ENCODE measurements around the gene ABCA4. TPM values are rescaled to one million over a fixed set of nuclear protein-coding genes. Genes with fewer than 3 reads are reported as not detected.

Gene ABCA4
- total and polyA plus RNA-seq, 2 donors (not counting 3 experiments of a cell fraction or from before 2014, with no cell fraction given) = 2.3 to 4.9 TPM

- Histone ChIP-seq H3K36me3 (ENCODE audit: control insufficient read depth in 2 of 2, extremely low read depth in 1 of 2, insufficient read depth in 2 of 2, low read length in 2 of 2) (no peaks in the 10 kb centered on the region), H4K20me1 (replicated peaks; ENCODE audit: control insufficient read depth, extremely low read depth, insufficient read depth, low read length) (no peaks in the 10 kb centered on the region), H3K27ac (ENCODE audit: insufficient read depth, low read depth, low read length) (no peak overlapping the region), H3K4me3 (replicated peaks in 1 of 3; ENCODE audit: insufficient read depth in 1 of 3, low read depth in 1 of 3, low read length in 3 of 3) (peak overlapping the region in 1 of 3 experiments; percentile 10), H3K79me2 (ENCODE audit: control insufficient read depth, insufficient read depth, low read length) (no peaks in the 10 kb centered on the region), H3K9me1 (replicated peaks; ENCODE audit: control insufficient read depth, extremely low read depth, insufficient read depth, low read length) (no peaks in the 10 kb centered on the region), H3K4me1 (ENCODE audit: control insufficient read depth, extremely low read depth, insufficient read depth, low read length) (peaks cover 14% of the 10 kb centered on the region), H3K9ac (replicated peaks; ENCODE audit: extremely low read depth, insufficient read depth, low read length) (no peak overlapping the region), H3K4me2 (ENCODE audit: insufficient read depth, low read length) (peak overlapping the region; percentile 42), H2AFZ (ENCODE audit: low read depth, low read length) (no peak overlapping the region), H3K27me3 (ENCODE audit: control insufficient read depth in 2 of 2, insufficient read depth in 2 of 2, low read length in 2 of 2) (no peaks in the 10 kb centered on the region), H3K9me3 (replicated peaks; ENCODE audit: control insufficient read depth, insufficient read depth, low read length) (no peaks in the 10 kb centered on the region)
- TF ChIP-seq GATA2 (IDR thresholded peaks at IDR 0.05; ENCODE audit: insufficient read depth, insufficient read length, low read depth, low read length) (peak; percentile 11), POLR2A (IDR thresholded peaks at IDR 0.05; ENCODE audit: low read depth, low read length) (no peak), JUN (IDR thresholded peaks at IDR 0.05; ENCODE audit: borderline replicate concordance, insufficient read depth, insufficient read length, low read depth) (peak; percentile 21)
- intact Hi-C loops (cut with micrococcal nuclease) = no loop called here
- peak; percentile 68 for DNase-seq (ENCODE audit: low read depth, low spot score)
- no TSS peak for BruUV-seq (replicated peaks)
- dilution Hi-C loops (cut with MboI; ENCODE audit: extremely low pct_ligation_motif_present, low sequenced_read_pairs) = no loop called here
- peak; percentile 70 for FAIRE-seq
- POLR2A ChIA-PET = no interaction called here
- CTCF ChIA-PET = interaction anchor here (1.4 to 1.6 kb wide), 2 partner anchors 56 to 63 kb away, joined by 3 to 8 read pairs; no protein-coding TSS in a partner anchor
These were observed 5.7 kb upstream of the ABCA4 start for GRCh38 chr1:94126651-94127050.

GRCh38 chr1:94125551-94126514, 4.9 kb upstream of the ABCA4 start:
- no peaks in the 10 kb centered on the region for H4K20me1 ChIP-seq (replicated peaks; ENCODE audit: control insufficient read depth, extremely low read depth, insufficient read depth, low read length)
- no peak overlapping the region for H3K4me2 ChIP-seq (ENCODE audit: insufficient read depth, low read length)
- no TSS peak for BruUV-seq (replicated peaks)
- H3K79me2 ChIP-seq (ENCODE audit: control insufficient read depth, insufficient read depth, low read length) = no peaks in the 10 kb centered on the region
- no peaks in the 10 kb centered on the region for H3K36me3 ChIP-seq (ENCODE audit: control insufficient read depth in 2 of 2, extremely low read depth in 1 of 2, insufficient read depth in 2 of 2, low read length in 2 of 2)
- no peaks in the 10 kb centered on the region for H3K27me3 ChIP-seq (ENCODE audit: control insufficient read depth in 2 of 2, insufficient read depth in 2 of 2, low read length in 2 of 2)
- DNase-seq (ENCODE audit: low read depth, low spot score) (no peak), FAIRE-seq (no peak)
- H3K9me1 ChIP-seq (replicated peaks; ENCODE audit: control insufficient read depth, extremely low read depth, insufficient read depth, low read length) = no peaks in the 10 kb centered on the region
- no peak overlapping the region for H3K9ac ChIP-seq (replicated peaks; ENCODE audit: extremely low read depth, insufficient read depth, low read length)
- dilution Hi-C loops (cut with MboI; ENCODE audit: extremely low pct_ligation_motif_present, low sequenced_read_pairs) (no loop called here), intact Hi-C loops (cut with micrococcal nuclease) (no loop called here)
- H3K27ac ChIP-seq (ENCODE audit: insufficient read depth, low read depth, low read length) = no peak overlapping the region
- no peak overlapping the region for H2AFZ ChIP-seq (ENCODE audit: low read depth, low read length)
- POLR2A ChIA-PET = no interaction called here
- no peaks in the 10 kb centered on the region for H3K9me3 ChIP-seq (replicated peaks; ENCODE audit: control insufficient read depth, insufficient read depth, low read length)
- CTCF ChIA-PET = interaction anchor here (0.8 to 1.6 kb wide), 7 partner anchors 16 to 100 kb away, joined by 3 to 8 read pairs (median 3); no protein-coding TSS in a partner anchor
- peaks cover 14% of the 10 kb centered on the region for H3K4me1 ChIP-seq (ENCODE audit: control insufficient read depth, extremely low read depth, insufficient read depth, low read length)
- H3K4me3 ChIP-seq (replicated peaks in 1 of 3; ENCODE audit: insufficient read depth in 1 of 3, low read depth in 1 of 3, low read length in 3 of 3) = no peak overlapping the region
- TF ChIP-seq FOS (IDR thresholded peaks at IDR 0.05; ENCODE audit: borderline replicate concordance, insufficient read depth, low read length) (no peak), GATA2 (IDR thresholded peaks at IDR 0.05; ENCODE audit: insufficient read depth, insufficient read length, low read depth, low read length) (no peak), JUN (IDR thresholded peaks at IDR 0.05; ENCODE audit: borderline replicate concordance, insufficient read depth, insufficient read length, low read depth) (no peak), EZH2 (IDR thresholded peaks at IDR 0.05; ENCODE audit: borderline replicate concordance, low read depth, low read length, severe bottlenecking) (no peak), MAX (IDR thresholded peaks at IDR 0.05; ENCODE audit: insufficient read depth, insufficient read length) (no peak), POLR2A (IDR thresholded peaks at IDR 0.05; ENCODE audit: low read depth, low read length) (no peak), POLR2AphosphoS5 (IDR thresholded peaks at IDR 0.05; ENCODE audit: insufficient read depth, low read depth, low read length) (no peak), MYC (IDR thresholded peaks at IDR 0.05; ENCODE audit: low read depth, low read length) (no peak)
- TF ChIP-seq, protein P1, sequence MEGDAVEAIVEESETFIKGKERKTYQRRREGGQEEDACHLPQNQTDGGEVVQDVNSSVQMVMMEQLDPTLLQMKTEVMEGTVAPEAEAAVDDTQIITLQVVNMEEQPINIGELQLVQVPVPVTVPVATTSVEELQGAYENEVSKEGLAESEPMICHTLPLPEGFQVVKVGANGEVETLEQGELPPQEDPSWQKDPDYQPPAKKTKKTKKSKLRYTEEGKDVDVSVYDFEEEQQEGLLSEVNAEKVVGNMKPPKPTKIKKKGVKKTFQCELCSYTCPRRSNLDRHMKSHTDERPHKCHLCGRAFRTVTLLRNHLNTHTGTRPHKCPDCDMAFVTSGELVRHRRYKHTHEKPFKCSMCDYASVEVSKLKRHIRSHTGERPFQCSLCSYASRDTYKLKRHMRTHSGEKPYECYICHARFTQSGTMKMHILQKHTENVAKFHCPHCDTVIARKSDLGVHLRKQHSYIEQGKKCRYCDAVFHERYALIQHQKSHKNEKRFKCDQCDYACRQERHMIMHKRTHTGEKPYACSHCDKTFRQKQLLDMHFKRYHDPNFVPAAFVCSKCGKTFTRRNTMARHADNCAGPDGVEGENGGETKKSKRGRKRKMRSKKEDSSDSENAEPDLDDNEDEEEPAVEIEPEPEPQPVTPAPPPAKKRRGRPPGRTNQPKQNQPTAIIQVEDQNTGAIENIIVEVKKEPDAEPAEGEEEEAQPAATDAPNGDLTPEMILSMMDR (IDR thresholded peaks at IDR 0.05; ENCODE audit: extremely low read depth in 1 of 2, insufficient read depth in 1 of 2, low read depth in 1 of 2, low read length in 2 of 2) = no peak

Measured in endothelial cell of umbilical vein (primary cell).